PFSK-1 (cell line): ENCODE data around the gene OR5AN1.

Experiments
- POLR2AphosphoS5 ChIP-seq: IDR thresholded peaks from 2 replicates; pipeline ENCODE4 v1.6.1; 2012; ENCODE audit warnings: low read depth, mild to moderate bottlenecking, control low read depth, low read length, moderate library complexity
- SIN3A ChIP-seq: IDR thresholded peaks from 2 replicates; pipeline ENCODE4 v1.6.1; 2012; ENCODE audit warnings: mild to moderate bottlenecking, low read length, moderate library complexity, borderline replicate concordance; ENCODE audit not compliant: insufficient read depth
- TAF1 ChIP-seq: IDR thresholded peaks from 2 replicates; pipeline ENCODE4 v1.6.1; 2012; ENCODE audit warnings: low read length, control low read depth, borderline replicate concordance; ENCODE audit not compliant: insufficient read depth
- TF ChIP-seq, protein P1 (sequence below), 2 experiments: IDR thresholded peaks; 2 replicates each; pipeline versions ENCODE4 v1.6.1 to v1.8.0; 2011 to 2012; ENCODE audit warnings: low read depth in 2 of 2, low read length in 2 of 2, control low read depth in 1 of 2, inconsistent platforms in 1 of 2, mild to moderate bottlenecking in 1 of 2, moderate library complexity in 1 of 2; ENCODE audit not compliant: insufficient read depth in 1 of 2

- no peak for TF ChIP-seq TAF1
- no peak for TF ChIP-seq POLR2AphosphoS5
- no peak for TF ChIP-seq SIN3A
- TF ChIP-seq, protein P1, sequence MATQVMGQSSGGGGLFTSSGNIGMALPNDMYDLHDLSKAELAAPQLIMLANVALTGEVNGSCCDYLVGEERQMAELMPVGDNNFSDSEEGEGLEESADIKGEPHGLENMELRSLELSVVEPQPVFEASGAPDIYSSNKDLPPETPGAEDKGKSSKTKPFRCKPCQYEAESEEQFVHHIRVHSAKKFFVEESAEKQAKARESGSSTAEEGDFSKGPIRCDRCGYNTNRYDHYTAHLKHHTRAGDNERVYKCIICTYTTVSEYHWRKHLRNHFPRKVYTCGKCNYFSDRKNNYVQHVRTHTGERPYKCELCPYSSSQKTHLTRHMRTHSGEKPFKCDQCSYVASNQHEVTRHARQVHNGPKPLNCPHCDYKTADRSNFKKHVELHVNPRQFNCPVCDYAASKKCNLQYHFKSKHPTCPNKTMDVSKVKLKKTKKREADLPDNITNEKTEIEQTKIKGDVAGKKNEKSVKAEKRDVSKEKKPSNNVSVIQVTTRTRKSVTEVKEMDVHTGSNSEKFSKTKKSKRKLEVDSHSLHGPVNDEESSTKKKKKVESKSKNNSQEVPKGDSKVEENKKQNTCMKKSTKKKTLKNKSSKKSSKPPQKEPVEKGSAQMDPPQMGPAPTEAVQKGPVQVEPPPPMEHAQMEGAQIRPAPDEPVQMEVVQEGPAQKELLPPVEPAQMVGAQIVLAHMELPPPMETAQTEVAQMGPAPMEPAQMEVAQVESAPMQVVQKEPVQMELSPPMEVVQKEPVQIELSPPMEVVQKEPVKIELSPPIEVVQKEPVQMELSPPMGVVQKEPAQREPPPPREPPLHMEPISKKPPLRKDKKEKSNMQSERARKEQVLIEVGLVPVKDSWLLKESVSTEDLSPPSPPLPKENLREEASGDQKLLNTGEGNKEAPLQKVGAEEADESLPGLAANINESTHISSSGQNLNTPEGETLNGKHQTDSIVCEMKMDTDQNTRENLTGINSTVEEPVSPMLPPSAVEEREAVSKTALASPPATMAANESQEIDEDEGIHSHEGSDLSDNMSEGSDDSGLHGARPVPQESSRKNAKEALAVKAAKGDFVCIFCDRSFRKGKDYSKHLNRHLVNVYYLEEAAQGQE (IDR thresholded peaks at IDR 0.05; ENCODE audit: insufficient read depth in 1 of 2, low read depth in 2 of 2, low read length in 2 of 2) = no peak
Observed at GRCh38 chr11:59358020-59358419, 675 bp upstream of the OR5AN1 start.
